ENCODE data around the gene KCNJ6.
A peak's percentile ranks its signal among the peaks of the same experiment; 100 is the strongest.
"Not testable (repeated sequence)": the region's sequence is repeated elsewhere in the genome, so short reads cannot be mapped to it uniquely, and the experiment has no call there.

KCNJ6 gene

GRCh38 chr21:37771181-37771580 is 145.1 kb downstream of the KCNJ6 start:
- DNase-seq (ENCODE audit: low read depth in 2 of 2), result no peak

- no peak for DNase-seq (ENCODE audit: low read depth in 2 of 2)
Measured at GRCh38 chr21:37770461-37770860, 145.8 kb downstream of the KCNJ6 start.

GRCh38 chr21:37769656-37770055 is 146.6 kb downstream of the KCNJ6 start:
- no peak for DNase-seq (ENCODE audit: low read depth in 2 of 2)

GRCh38 chr21:37767984-37768383 is 148.3 kb downstream of the KCNJ6 start:
- no peak for DNase-seq (ENCODE audit: low read depth in 2 of 2)

- DNase-seq (ENCODE audit: low read depth in 2 of 2), result no peak
Measured at GRCh38 chr21:37766129-37766528, 150.1 kb downstream of the KCNJ6 start.

GRCh38 chr21:37765221-37765900 is 150.9 kb downstream of the KCNJ6 start:
- DNase-seq (ENCODE audit: low read depth in 2 of 2), result no peak

GRCh38 chr21:37764691-37765090 is 151.6 kb downstream of the KCNJ6 start:
- DNase-seq (ENCODE audit: low read depth in 2 of 2), result no peak

GRCh38 chr21:37763298-37763697 is 153.0 kb downstream of the KCNJ6 start:
- no peak for DNase-seq (ENCODE audit: low read depth in 2 of 2)

- no peak for DNase-seq (ENCODE audit: low read depth in 2 of 2)
Measured at GRCh38 chr21:37762606-37763005, 153.7 kb downstream of the KCNJ6 start.

- DNase-seq (ENCODE audit: low read depth in 2 of 2), result not testable (repeated sequence)
Measured at GRCh38 chr21:37761406-37761805, 154.9 kb downstream of the KCNJ6 start.

GRCh38 chr21:37759777-37760176 is 156.5 kb downstream of the KCNJ6 start:
- no peak for DNase-seq (ENCODE audit: low read depth in 2 of 2)

- peak in 1 of 2 donors; percentile 5 for DNase-seq (ENCODE audit: low read depth in 2 of 2)
Measured at GRCh38 chr21:37758982-37759381, 157.3 kb downstream of the KCNJ6 start.

- DNase-seq (ENCODE audit: low read depth in 2 of 2), result no peak
Measured at GRCh38 chr21:37757606-37758376, 158.5 kb downstream of the KCNJ6 start.

GRCh38 chr21:37753122-37753599 is 163.1 kb downstream of the KCNJ6 start:
- no peak for DNase-seq (ENCODE audit: low read depth in 2 of 2)

GRCh38 chr21:37751268-37751975 is 164.8 kb downstream of the KCNJ6 start:
- DNase-seq (ENCODE audit: low read depth in 2 of 2), result no peak

- no peak for DNase-seq (ENCODE audit: low read depth in 2 of 2)
Measured at GRCh38 chr21:37749132-37749531, 167.1 kb downstream of the KCNJ6 start.

- no peak for DNase-seq (ENCODE audit: low read depth in 2 of 2)
Measured at GRCh38 chr21:37748351-37748750, 167.9 kb downstream of the KCNJ6 start.

- no peak for DNase-seq (ENCODE audit: low read depth in 2 of 2)
Measured at GRCh38 chr21:37746849-37747248, 169.4 kb downstream of the KCNJ6 start.

- DNase-seq (ENCODE audit: low read depth in 2 of 2), result no peak
Measured at GRCh38 chr21:37744551-37744950, 171.7 kb downstream of the KCNJ6 start.

- DNase-seq (ENCODE audit: low read depth in 2 of 2), result no peak
Measured at GRCh38 chr21:37742532-37742931, 173.7 kb downstream of the KCNJ6 start.

- DNase-seq (ENCODE audit: low read depth in 2 of 2), result no peak
Measured at GRCh38 chr21:37742115-37742514, 174.1 kb downstream of the KCNJ6 start.

- DNase-seq (ENCODE audit: low read depth in 2 of 2), result no peak
Measured at GRCh38 chr21:37737996-37738395, 178.3 kb downstream of the KCNJ6 start.

GRCh38 chr21:37737507-37737906 is 178.8 kb downstream of the KCNJ6 start:
- no peak for DNase-seq (ENCODE audit: low read depth in 2 of 2)
